Spinal cord (tissue), 10 donors: ENCODE measurements around the gene USP3. TPM values are rescaled to one million over a fixed set of nuclear protein-coding genes. Genes with fewer than 3 reads are reported as not detected.

ENCODE experiments used
- DNase-seq, 6 donors: peaks; one replicate each; pipeline versions ENCODE4 v3.0.0 to v3.0.0-alpha.2; 2013 to 2015; ENCODE audit warnings: low spot score in 6 of 6, low read depth in 4 of 6
- H3K27ac ChIP-seq: one replicate; pipeline ENCODE4 v1.5.1; 2013; ENCODE audit warnings: low read depth, low read length, control low read depth
- H3K27me3 ChIP-seq: one replicate; pipeline ENCODE4 v1.6.1; 2013; ENCODE audit warnings: low read length; ENCODE audit not compliant: control insufficient read depth, insufficient read depth
- H3K36me3 ChIP-seq: one replicate; pipeline ENCODE4 v1.6.1; 2013; ENCODE audit warnings: low read length; ENCODE audit not compliant: control insufficient read depth, insufficient read depth
- H3K4me1 ChIP-seq: one replicate; pipeline ENCODE4 v1.6.1; 2013; ENCODE audit warnings: low read length; ENCODE audit not compliant: control insufficient read depth, insufficient read depth
- H3K4me3 ChIP-seq: one replicate; pipeline ENCODE4 v1.5.1; 2013; ENCODE audit warnings: low read depth, low read length, control low read depth
- H3K9me3 ChIP-seq: one replicate; pipeline ENCODE4 v1.6.1; 2013; ENCODE audit warnings: low read length; ENCODE audit not compliant: control insufficient read depth, insufficient read depth
- WGBS: methylation state at CpG from one replicate; pipeline ENCODE4 v1.1.5; 2013; ENCODE audit warnings: missing lambda C conversion rate; ENCODE audit not compliant: insufficient coverage; 5-methylcytosine and 5-hydroxymethylcytosine counted together
- polyA plus RNA-seq, 2 donors: library from polyadenylated mRNA; unstranded; fragments of 120-200 nt; gene quantifications; one replicate each; pipeline ENCODE4 v1.2.1, GENCODE V29; 2013; ENCODE audit not compliant: insufficient read length in 2 of 2
- total RNA-seq, 2 donors: library from RNA; depleted of rRNA in 1 of 2; stranded (reverse); fragments of 120-200 nt in 1 of 2; fragments of >200 nt in 1 of 2; gene quantifications; one replicate each; pipeline versions ENCODE4 v1.2.3 to v1.2.4, GENCODE V29; 2013 to 2014
- donor health status: healthy.

The USP3 gene
- total and polyA plus RNA-seq, 4 donors: 38.1 to 65.7 (median 49.9) TPM

- DNase-seq: no peak
- no CpG with 5 or more reads among the region's 2 CpGs for WGBS
- Histone ChIP-seq H3K9me3 (no peaks in the 10 kb centered on the region), H3K4me1 (peaks cover 4% of the 10 kb centered on the region), H3K4me3 (no peak overlapping the region), H3K27ac (no peak overlapping the region), H3K27me3 (no peaks in the 10 kb centered on the region), H3K36me3 (peaks cover 37% of the 10 kb centered on the region)
These were observed 128.9 kb downstream of the USP3 start for GRCh38 chr15:63633312-63633711.

- no CpG with 5 or more reads among the region's 1 CpG for WGBS
- Histone ChIP-seq H3K9me3 (no peaks in the 10 kb centered on the region), H3K4me1 (no peaks in the 10 kb centered on the region), H3K27me3 (no peaks in the 10 kb centered on the region), H3K27ac (no peak overlapping the region), H3K4me3 (no peak overlapping the region), H3K36me3 (peaks cover 35% of the 10 kb centered on the region)
- DNase-seq: no peak
These were observed 129.8 kb downstream of the USP3 start for GRCh38 chr15:63634154-63634553.

- WGBS: 96% methylated on average over 8 of the region's 9 CpGs
- H3K9me3 ChIP-seq: no peaks in the 10 kb centered on the region
- DNase-seq: no peak
- H3K27ac ChIP-seq: no peak overlapping the region
- no peak overlapping the region for H3K4me3 ChIP-seq
- H3K36me3 ChIP-seq: peaks cover 24% of the 10 kb centered on the region
- no peaks in the 10 kb centered on the region for H3K4me1 ChIP-seq
- H3K27me3 ChIP-seq: no peaks in the 10 kb centered on the region
These were observed 132.2 kb downstream of the USP3 start for GRCh38 chr15:63636518-63637061.

- Histone ChIP-seq H3K36me3 (peaks cover 15% of the 10 kb centered on the region), H3K27ac (no peak overlapping the region), H3K27me3 (no peaks in the 10 kb centered on the region), H3K9me3 (no peaks in the 10 kb centered on the region), H3K4me1 (no peaks in the 10 kb centered on the region), H3K4me3 (no peak overlapping the region)
- DNase-seq: no peak
- WGBS: no CpG with 5 or more reads among the region's 1 CpG
These were observed 134.4 kb downstream of the USP3 start for GRCh38 chr15:63638839-63639238.

GRCh38 chr15:63640146-63640545 lies 135.8 kb downstream of the USP3 start:
- H3K4me1 ChIP-seq: no peaks in the 10 kb centered on the region
- H3K27ac ChIP-seq: no peak overlapping the region
- 100% methylated on average over 2 of the region's 3 CpGs for WGBS
- H3K27me3 ChIP-seq: no peaks in the 10 kb centered on the region
- H3K4me3 ChIP-seq: no peak overlapping the region
- peaks cover 13% of the 10 kb centered on the region for H3K36me3 ChIP-seq
- DNase-seq: no peak
- no peaks in the 10 kb centered on the region for H3K9me3 ChIP-seq

Other genes starting within 250 kb of the USP3 start
- gene APH1B, start 227.0 kb upstream of the USP3 start, total RNA-seq: 10 to 100 TPM; 25.6 to 25.8 TPM
- 10 to 100 TPM; 16.4 to 17.9 TPM for gene APH1B, start 227.0 kb upstream of the USP3 start, polyA plus RNA-seq
- gene CA12, start 122.7 kb upstream of the USP3 start, total RNA-seq: 10 to 100 TPM in 1 of 2 donors, 1 to 10 TPM in 1; 7.5 to 25.1 TPM
- gene CA12, start 122.7 kb upstream of the USP3 start, polyA plus RNA-seq: 10 to 100 TPM in 1 of 2 donors, 1 to 10 TPM in 1; 8.2 to 12.1 TPM
- 1 to 10 TPM in 1 of 2 donors, under 1 TPM in 1; 0.83 to 1.2 TPM for gene FBXL22, start 92.8 kb downstream of the USP3 start, total RNA-seq
- 1 to 10 TPM; 2.4 to 3.0 TPM for gene FBXL22, start 92.8 kb downstream of the USP3 start, polyA plus RNA-seq